ENCODE results near the gene PDGFA.

GRCh38 chr7:526460-527034 lies 6.9 kb upstream of the PDGFA start:
- TF ChIP-seq POLR2A (IDR thresholded peaks at IDR 0.05) (no peak), CTCF (IDR thresholded peaks at IDR 0.05) (no peak), EP300 (IDR thresholded peaks at IDR 0.05; ENCODE audit: low read depth) (no peak)
